GM19193 (cell line): ENCODE measurements around the gene CCNDBP1.

ENCODE experiments used
- POLR2A ChIP-seq: IDR thresholded peaks from 4 replicates; pipeline ENCODE4 v1.6.1; 2011; ENCODE audit not compliant: insufficient read depth, insufficient read length; ENCODE audit errors: extremely low read depth

Gene CCNDBP1

DNA sequence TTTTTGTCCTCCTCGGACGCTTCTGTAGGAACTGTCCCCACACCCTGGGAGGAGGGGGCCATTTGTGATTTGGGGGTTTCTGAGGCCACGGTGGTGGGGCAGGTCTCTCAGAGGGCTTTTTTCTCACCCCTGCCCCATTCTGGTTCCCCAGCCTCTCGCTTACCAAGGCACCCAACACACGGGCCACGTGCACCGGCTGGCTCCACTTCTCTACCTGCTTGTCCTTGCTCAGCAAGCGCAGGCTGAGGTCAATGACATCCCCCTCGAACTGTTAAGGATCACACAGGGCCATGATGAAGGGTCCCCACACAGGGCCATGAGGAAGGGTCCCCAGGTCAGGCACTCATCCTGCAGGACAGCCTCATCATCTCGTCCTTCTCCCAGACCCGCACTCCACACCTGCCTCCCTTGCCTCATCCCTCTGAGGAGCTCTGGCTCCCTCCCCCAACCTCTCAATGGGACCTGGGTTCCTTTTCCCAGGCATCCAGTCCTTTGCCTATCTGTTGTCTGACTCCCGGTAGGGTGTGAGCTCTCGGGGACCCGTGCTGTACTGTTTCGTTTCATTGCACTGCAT lies 25.1 kb downstream of the CCNDBP1 start:
- no peak for TF ChIP-seq POLR2A

DNA sequence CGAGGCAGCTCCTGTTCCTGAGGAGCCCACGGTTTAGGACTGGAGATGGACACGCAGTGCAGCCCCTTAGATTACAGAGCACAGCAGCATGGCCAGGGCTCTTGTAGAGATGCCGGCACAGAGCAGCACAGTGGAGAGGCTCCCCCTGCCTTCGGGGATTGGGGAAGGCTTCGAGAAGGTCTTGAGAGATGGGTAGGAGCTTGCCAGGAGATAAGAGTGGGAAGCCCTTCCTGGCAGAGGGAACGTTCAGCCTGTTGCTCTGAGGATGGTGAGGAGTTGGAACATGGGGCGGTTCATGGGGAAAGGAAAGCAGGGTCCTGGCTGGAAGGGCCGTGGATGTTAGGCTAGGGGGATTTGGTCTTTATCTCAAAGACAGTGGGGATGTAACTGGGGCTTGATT lies 25.6 kb downstream of the CCNDBP1 start:
- TF ChIP-seq POLR2A = no peak

DNA sequence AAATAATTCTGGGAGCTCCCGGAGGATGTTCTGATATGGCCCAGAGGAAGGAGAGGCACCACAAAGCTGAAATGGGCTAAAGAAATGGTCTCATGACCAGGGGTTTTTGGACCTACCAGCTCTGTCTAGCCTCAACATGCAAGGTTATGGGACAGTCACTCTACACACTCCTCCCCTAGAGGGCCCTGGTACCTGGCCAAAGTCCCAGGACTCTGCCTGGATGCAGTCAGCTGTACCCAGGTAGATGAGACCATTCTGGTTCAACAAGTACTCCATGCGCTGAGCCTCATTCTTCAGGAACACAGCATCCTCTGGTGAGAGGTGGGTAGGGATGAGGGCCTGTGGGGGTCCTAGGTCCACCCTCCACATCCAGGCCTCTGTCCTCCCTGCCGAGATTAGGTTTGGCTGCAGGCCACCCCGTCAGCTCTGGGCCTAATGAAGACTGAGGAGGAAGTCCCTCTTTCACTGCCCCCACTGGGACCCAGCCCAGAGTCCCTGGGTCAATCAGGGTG lies 26.1 kb downstream of the CCNDBP1 start:
- TF ChIP-seq POLR2A = no peak

DNA sequence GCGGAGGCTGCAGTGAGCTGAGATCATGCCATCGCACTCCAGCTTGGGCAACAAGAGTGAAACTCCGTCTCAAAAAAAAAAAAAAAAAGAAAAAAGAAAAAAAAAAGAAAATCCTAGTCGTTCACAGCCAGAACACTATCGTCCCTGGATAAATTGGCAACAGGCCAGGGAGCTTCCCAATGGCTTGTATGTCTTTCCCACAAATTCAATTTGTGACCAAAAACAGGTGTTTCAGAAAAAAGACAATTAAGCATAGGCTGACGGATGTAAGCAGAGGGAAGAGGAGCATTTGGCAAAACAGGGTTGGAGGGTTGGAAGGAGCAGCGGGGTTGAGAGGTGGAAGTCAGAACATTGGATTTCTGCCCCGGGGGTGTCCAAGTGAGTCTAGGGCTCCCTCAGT lies 27.1 kb downstream of the CCNDBP1 start:
- no peak for TF ChIP-seq POLR2A

DNA sequence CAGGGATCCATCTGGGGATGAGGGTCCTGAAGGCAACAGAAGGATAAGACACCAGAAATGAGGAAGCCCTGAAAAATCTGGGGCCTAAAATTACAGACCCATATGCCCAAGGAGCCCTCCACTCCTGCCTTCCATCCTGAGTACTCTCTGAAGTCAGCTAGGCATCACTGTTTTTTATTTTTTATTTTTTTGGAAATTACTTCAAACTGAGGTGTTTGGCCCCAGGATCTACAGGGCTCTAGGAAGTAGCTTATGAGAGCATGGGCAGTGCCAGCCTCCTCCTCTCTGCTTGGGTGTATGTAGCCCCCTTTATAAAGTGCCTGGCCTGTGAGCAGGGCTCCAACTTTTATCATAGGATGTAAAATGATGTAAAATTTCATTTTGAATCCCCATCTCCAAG lies 27.7 kb downstream of the CCNDBP1 start:
- no peak for TF ChIP-seq POLR2A

DNA sequence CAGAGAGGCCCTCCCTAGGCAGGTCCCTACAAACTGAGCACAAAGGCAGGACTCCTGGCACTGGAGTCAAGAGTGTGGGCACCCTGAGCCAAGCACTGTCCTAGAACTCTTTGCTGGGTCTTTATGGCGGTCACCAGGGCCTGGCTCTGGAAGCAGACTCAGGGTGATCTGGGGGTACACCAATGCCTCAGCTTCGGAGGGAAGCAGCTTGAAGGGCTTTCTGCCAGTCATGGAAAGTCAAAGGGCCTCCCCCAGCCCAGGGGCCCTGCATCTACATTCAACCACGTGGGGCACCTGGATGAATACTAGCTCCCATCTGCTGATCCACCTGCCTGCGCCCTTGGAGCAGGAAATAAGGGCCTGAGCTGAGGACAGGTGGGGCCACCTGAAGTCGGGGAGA lies 28.3 kb downstream of the CCNDBP1 start:
- TF ChIP-seq POLR2A = no peak

DNA sequence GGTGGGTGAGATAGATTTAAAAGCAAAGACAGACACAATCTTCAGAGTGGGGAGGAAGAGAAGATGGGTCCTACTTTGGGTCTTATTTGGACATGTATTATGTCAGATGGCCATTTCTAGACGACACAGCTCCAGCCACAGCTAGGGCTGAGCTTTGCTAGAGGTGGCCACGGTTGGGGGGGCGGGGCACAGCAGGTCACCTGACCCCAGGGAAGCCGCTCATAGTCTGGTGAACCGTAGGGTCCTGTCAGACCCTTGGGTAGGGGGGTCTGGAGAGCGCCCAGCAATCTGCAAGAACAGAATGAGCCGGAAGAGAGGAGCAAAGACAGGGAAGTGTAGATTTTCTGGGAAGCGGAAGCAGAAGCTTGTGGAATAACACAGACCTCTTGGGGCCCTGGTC lies 29.0 kb downstream of the CCNDBP1 start:
- no peak for TF ChIP-seq POLR2A

DNA sequence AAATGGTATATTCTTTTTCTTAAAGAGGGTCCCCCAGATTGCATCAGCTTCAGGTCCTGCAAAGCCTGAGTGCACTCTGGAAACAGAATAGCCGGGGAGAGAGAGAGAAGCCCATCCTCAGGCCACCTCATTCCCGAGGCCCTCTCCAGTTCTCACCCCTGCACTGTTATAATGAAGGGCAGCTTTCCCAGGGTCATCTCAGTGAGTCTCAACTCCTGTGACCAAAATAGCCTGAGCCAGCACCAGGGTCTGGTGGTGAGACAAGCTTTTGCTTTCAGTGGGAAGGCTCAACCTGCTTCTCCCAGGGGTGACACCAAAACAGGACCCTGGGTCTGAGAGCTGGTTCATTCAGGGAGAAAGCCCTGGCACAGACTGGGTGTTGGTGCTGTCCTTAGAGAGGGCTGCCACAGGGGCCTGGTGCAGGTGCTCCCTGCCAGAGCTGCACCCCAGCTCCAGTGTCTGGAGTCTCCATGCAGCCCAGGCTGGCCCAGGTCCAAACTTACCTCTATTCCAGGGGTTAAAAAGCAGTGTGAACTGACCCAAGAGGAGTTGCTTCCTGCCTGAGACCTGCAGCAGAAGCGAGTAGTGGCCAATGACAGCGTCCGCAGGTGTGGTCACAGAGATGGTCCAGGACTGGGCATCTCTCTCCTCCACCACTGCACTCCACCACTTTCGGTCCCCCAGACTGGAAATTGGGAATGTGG lies 29.5 kb downstream of the CCNDBP1 start:
- TF ChIP-seq POLR2A = no peak

DNA sequence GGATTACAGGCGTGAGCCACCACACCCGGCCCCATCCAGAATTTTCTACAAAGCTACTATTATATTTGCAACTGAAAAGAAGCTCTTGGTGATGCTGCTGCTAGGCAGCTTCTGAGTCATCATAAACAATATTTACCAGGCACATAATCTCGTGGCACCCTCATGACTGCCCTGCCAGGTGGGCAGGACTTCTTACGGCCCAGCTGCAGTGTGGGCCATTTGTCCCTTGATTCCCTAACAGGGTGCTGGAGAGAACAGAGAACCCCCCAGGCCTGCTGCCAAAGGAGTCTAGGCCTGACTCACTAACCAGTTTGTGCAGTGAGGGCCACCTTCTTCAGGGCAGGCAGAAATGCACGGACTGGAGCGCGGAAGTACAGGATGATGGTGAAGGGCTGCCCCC lies 30.8 kb downstream of the CCNDBP1 start:
- no peak for TF ChIP-seq POLR2A

DNA sequence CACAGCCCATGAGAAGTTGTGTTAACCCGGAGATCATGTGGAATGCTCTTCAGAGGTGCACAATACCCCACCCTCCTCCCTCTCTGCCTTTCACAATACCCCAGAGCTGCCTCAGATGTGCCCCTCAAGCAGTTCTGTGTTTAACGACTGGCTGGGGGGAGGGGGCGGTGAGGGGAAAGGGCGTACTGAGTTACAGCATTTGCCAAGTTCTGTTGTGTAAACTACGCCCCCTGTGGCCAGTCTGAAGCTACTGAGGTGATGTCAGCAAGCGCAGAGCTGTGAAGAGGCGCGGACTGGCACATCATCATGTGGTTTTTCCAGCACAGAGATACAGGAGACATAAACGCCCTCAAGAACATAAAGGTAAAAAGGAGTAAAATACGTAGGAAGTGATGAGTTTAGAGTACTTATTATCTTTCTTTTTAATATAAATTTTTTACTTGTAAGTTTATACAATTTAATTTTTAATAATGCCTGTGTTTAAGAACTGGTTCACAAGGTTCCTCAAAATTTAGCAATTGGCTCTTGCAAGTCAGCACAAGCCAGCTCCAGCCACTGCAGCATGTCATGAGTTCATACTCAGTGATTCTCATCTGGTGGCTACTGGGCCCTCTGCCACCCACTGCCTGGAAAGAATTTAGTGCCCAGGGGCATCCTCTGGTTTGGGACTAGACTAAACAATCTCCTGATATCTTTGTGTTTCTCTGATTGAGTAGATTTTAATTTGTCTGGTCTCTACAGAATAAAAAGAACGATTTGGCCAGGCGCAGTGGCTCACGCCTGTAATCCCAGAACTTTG lies 33.9 kb downstream of the CCNDBP1 start:
- no peak for TF ChIP-seq POLR2A

DNA sequence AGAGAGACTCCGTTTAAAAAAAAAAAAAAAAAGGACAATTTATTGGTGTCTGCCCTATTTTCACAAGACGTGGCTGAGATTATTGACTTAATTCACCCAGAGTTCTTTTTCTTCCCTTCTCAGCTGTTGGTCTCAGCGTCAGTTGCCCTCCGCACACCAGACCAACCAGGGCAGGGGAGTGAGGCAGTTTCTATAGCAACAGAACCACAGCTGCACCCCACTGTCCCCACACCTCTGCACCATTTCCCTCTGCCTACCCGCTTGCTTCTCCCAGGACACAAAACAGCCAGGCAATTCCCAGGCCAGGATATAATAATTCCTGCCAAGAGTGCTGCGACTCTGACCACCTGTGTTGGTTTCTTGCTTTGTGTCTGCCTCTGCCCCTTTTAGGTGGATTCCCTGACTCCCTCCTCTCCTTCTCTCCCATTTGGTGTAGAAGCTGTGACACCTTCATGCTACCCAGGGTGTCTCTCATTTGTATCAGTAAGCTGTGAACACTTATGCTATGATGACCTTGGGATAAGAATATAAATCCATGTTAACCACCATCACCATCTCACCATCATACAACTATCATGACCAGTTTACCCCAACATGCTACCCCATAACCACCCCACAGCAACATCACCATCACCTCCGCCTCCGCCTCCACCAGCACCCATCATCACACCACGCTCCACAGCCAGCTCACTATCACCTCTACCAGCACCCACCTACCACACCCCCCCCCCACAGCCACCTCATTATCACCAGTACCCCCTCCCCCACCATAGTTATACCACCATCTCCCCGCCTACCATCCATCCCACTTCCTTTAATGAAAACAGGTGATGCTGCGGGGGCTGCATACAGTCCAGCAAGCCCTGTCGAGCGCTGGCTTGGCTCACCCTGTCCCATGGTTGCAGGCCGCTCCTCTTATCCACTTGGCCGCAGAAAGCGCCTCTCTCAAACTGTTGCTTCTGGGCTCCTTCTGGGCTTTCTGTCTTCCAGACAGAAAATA lies 35.0 kb downstream of the CCNDBP1 start:
- no peak for TF ChIP-seq POLR2A

DNA sequence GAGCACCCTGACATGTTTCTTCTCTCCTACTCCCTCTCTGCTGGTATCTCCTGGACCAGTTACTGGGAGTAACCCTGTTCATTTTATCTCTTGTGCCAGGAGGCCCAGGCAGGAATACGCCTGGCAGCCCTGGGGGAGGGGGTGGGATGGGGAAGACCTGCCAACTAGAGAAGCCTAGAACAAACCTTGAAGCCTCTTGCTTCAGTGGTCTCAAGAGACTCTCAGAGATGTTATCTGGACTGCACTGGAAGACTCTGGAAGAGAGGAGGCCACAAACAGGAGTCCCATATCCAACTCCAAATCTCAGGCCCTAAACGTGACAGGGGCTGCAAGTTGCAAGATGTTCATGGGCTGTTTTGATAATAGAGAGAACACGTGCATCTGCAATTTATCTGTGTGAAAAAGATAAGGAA lies 35.8 kb downstream of the CCNDBP1 start, which contains the start of gene EPB42:
TSS of gene EPB42 (minus strand) at position 28 of the 413 bp plus-strand sequence. CDS start 193 bp downstream, outside the sequence.
- no peak for TF ChIP-seq POLR2A

DNA sequence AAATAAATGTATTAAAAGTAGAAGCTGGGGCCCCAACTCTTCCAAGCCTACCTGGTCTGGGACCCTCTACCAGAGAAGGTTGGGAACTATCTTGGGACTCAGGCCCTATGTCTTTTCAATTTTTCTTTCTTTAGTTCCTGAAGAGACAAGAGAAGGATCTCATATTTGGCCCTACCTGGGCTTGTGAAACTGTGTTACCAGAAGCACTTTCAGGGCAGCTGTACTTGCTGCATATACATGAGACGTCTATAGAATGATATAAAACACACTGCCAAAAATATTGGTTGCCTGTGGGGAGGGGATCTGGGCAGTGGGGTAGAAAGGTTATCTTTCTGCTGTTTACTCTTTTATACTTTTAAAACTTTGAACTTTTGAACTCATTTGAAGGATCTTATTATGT lies 36.2 kb downstream of the CCNDBP1 start:
- TF ChIP-seq POLR2A = no peak

DNA sequence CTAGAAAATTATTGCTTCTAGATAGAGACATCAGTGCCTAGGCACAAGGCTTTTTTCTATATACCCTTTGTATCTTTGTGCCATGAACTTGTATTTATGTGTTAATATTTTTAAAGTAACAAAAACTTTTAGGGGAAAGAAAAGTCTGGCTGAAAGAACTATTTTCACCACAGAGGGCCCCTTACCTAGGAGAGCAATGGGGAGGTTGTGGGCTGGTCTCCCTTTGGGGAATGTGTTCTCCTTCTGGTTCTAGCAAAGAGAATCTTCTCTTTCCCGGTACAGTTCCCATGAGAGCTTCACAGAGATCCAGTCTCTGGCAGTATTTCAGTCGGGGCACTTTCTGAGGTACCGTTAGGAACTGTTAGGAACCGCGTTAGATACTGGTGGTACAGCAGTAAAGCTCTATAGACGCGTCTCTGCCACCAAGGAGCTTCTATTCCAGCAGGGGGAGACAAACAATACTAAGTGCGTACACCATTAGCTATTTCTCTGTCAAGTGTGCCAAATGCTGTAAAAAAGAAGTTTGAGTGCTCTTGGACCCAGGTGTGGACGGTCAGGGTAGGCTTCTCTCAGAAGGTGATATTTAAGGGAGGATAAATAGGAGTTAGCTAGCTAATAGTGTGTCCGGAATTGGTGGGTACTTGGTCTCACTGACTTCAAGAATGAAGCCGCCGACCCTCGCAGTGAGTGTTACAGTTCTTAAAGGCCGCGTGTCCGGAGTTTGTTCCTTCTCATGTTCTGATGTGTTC lies 40.2 kb downstream of the CCNDBP1 start:
- TF ChIP-seq POLR2A = no peak
